ENCODE measurements around the gene ZNF830. TPM values are rescaled to one million over a fixed set of nuclear protein-coding genes. Genes with fewer than 3 reads are reported as not detected.

Gene ZNF830
- polyA plus RNA-seq, 1 experiment = 3.8 TPM

- CTCF ChIA-PET = interaction anchor here (0.9 to 1.7 kb wide), 3 partner anchors 9 to 17 kb away, joined by 3 to 4 read pairs (median 3); no protein-coding TSS in a partner anchor
- no peak for DNase-seq (ENCODE audit: low read depth)
- POLR2A ChIA-PET = no interaction called here
- peaks cover 10% of the 10 kb centered on the region for H3K36me3 ChIP-seq (ENCODE audit: control insufficient read depth, insufficient read depth, low read length)
- no peak overlapping the region for H3K4me3 ChIP-seq (ENCODE audit: low read depth, low read length)
- no peaks in the 10 kb centered on the region for H3K27me3 ChIP-seq (ENCODE audit: control insufficient read depth, insufficient read depth, low read length)
- TF ChIP-seq, protein P1, sequence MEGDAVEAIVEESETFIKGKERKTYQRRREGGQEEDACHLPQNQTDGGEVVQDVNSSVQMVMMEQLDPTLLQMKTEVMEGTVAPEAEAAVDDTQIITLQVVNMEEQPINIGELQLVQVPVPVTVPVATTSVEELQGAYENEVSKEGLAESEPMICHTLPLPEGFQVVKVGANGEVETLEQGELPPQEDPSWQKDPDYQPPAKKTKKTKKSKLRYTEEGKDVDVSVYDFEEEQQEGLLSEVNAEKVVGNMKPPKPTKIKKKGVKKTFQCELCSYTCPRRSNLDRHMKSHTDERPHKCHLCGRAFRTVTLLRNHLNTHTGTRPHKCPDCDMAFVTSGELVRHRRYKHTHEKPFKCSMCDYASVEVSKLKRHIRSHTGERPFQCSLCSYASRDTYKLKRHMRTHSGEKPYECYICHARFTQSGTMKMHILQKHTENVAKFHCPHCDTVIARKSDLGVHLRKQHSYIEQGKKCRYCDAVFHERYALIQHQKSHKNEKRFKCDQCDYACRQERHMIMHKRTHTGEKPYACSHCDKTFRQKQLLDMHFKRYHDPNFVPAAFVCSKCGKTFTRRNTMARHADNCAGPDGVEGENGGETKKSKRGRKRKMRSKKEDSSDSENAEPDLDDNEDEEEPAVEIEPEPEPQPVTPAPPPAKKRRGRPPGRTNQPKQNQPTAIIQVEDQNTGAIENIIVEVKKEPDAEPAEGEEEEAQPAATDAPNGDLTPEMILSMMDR (IDR thresholded peaks at IDR 0.05; ENCODE audit: insufficient read depth, low read depth, low read length) = no peak
Measured at GRCh38 chr17:34990921-34991365, 29.6 kb downstream of the ZNF830 start.

- CTCF ChIA-PET = interaction anchor here (0.9 to 1.8 kb wide), 4 partner anchors 9 to 129 kb away, joined by 3 to 7 read pairs (median 4); no protein-coding TSS in a partner anchor
- POLR2A ChIA-PET = no interaction called here
- Histone ChIP-seq H3K36me3 (ENCODE audit: control insufficient read depth, insufficient read depth, low read length) (peaks cover 10% of the 10 kb centered on the region), H3K4me3 (ENCODE audit: low read depth, low read length) (no peak overlapping the region), H3K27me3 (ENCODE audit: control insufficient read depth, insufficient read depth, low read length) (no peaks in the 10 kb centered on the region)
- TF ChIP-seq, protein P1 (IDR thresholded peaks at IDR 0.05; ENCODE audit: insufficient read depth, low read depth, low read length) = no peak
- no peak for DNase-seq (ENCODE audit: low read depth)
Measured at GRCh38 chr17:34991606-34992005, 30.3 kb downstream of the ZNF830 start.

GRCh38 chr17:34993031-34993430 lies 31.7 kb downstream of the ZNF830 start:
- CTCF ChIA-PET = interaction anchor here (1.8 kb wide), 1 partner anchor 127 kb away, joined by 7 read pairs; no protein-coding TSS in a partner anchor
- DNase-seq (ENCODE audit: low read depth) = no peak
- TF ChIP-seq, protein P1 (IDR thresholded peaks at IDR 0.05; ENCODE audit: insufficient read depth, low read depth, low read length) = no peak

DNA sequence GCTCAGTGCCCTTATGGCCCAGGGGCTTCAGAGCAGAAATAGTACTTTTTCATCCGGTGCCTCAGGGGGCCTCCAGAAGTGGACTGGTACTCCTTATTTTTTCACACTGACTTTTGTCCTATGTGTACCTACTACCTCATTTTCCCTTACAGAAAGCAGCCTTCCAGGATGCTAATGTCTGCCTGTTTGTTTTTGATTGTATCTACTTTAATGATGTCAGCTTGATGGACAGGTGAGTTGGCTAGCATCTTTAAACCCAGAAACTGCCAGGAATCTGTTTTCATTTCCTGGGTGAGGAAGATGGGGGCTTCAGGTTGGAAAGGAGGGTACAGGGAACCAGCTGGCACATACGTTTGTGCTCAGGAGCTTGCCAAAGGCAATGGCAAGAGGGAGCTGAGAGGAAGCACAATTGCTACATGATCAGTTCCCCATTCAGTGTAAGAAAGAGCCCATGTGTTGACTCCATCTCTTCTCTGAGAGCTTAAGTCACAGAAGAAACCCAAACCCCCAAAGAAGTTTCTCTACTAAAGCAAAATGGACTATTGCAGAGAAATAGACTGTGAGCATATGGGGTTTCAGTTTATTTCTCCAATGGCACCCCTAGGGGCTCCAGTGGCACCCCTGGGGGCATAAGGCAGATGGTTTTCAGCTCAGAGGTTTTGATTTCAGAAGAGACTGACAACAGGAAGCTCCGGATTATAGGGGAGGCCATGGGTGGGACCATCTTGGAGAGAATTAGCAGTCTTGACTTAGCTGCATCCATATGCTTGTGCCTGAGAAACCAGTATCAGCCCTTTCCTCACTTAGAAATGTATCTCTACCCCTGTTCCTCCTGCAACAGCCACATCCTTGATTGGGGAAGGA lies 35.3 kb downstream of the ZNF830 start:
- CTCF ChIA-PET = interaction anchor here (0.6 to 9.2 kb wide), 5 partner anchors 9 to 123 kb away, joined by 3 to 90 read pairs (median 4); partner anchors contain the start of genes FNDC8 and RAD51D
- Histone ChIP-seq H3K36me3 (ENCODE audit: control insufficient read depth, insufficient read depth, low read length) (peaks cover 16% of the 10 kb centered on the region), H3K4me3 (ENCODE audit: low read depth, low read length) (no peak overlapping the region), H3K27me3 (ENCODE audit: control insufficient read depth, insufficient read depth, low read length) (no peaks in the 10 kb centered on the region)
- POLR2A ChIA-PET = no interaction called here
- TF ChIP-seq, protein P1 (IDR thresholded peaks at IDR 0.05; ENCODE audit: insufficient read depth, low read depth, low read length) = no peak
- DNase-seq (ENCODE audit: low read depth) = no peak

More at GRCh38 chr17:34993031-34993430, 31.7 kb downstream of the ZNF830 start:
- POLR2A ChIA-PET = no interaction called here
- no peak overlapping the region for H3K4me3 ChIP-seq (ENCODE audit: low read depth, low read length)
- H3K27me3 ChIP-seq (ENCODE audit: control insufficient read depth, insufficient read depth, low read length) = no peaks in the 10 kb centered on the region
- peaks cover 10% of the 10 kb centered on the region for H3K36me3 ChIP-seq (ENCODE audit: control insufficient read depth, insufficient read depth, low read length)

DNA sequence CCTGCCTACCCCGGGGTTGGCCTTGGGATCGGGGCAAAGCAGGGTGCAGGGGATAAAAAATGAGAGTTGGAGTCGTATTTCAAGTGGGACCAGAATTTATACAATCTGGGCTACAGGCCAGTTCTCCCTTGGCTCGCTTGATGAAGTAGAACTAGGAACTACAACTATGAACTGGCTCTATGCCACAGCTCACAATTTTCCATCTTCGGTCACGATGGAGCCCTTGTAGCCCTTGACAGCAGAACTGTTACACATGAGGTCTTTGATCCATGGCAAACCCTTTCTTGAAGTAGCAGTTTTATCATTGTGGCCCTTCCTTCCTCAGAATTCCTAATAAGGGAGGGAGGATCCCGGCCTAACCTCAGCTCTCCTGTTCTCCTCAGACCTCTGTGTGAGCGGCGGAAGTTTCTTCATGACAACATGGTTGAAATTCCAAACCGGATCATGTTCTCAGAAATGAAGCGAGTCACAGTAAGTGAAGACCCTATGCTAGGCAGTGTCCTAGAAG lies 36.1 kb downstream of the ZNF830 start:
- DNase-seq (ENCODE audit: low read depth) = no peak
- H3K4me3 ChIP-seq (ENCODE audit: low read depth, low read length) = no peak overlapping the region
- CTCF ChIA-PET = interaction anchor here (0.6 to 9.2 kb wide), 5 partner anchors 9 to 122 kb away, joined by 3 to 90 read pairs (median 4); partner anchors contain the start of genes FNDC8 and RAD51D

More for the DNA sequence above, 36.1 kb downstream of the ZNF830 start:
- H3K27me3 ChIP-seq (ENCODE audit: control insufficient read depth, insufficient read depth, low read length) = no peaks in the 10 kb centered on the region
- TF ChIP-seq, protein P1 (IDR thresholded peaks at IDR 0.05; ENCODE audit: insufficient read depth, low read depth, low read length) = no peak
- POLR2A ChIA-PET = no interaction called here
- peaks cover 15% of the 10 kb centered on the region for H3K36me3 ChIP-seq (ENCODE audit: control insufficient read depth, insufficient read depth, low read length)
